GM12891 (cell line): ENCODE measurements around the gene LYPD6.

Experiments used
- DNase-seq: peaks from one replicate; pipeline ENCODE4 v3.0.0; 2011; ENCODE audit warnings: low spot score; ENCODE audit not compliant: insufficient read length
- FAIRE-seq: peaks from 2 replicates; lab custom pipeline; 2011; peaks lifted over from hg19 to GRCh38; lab: Jason Lieb, UNC
- PAX5 ChIP-seq: IDR thresholded peaks from 2 replicates; pipeline ENCODE4 v1.6.1; 2011; ENCODE audit warnings: low read length, moderate library complexity, mild to moderate bottlenecking; ENCODE audit not compliant: insufficient read depth, severe bottlenecking
- POLR2A ChIP-seq: IDR thresholded peaks from 2 replicates; pipeline ENCODE4 v1.6.1; 2011; ENCODE audit warnings: low read depth, low read length, control low read depth
- POLR2AphosphoS5 ChIP-seq: IDR thresholded peaks from 2 replicates; pipeline ENCODE4 v1.6.1; 2011; ENCODE audit warnings: low read depth, low read length, control low read depth
- POU2F2 ChIP-seq: IDR thresholded peaks from 2 replicates; pipeline ENCODE4 v1.6.1; 2011; ENCODE audit warnings: low read depth, mild to moderate bottlenecking, control low read depth, low read length, moderate library complexity
- SPI1 ChIP-seq: IDR thresholded peaks from 2 replicates; pipeline ENCODE4 v1.6.1; 2011; ENCODE audit warnings: low read depth, low read length, control low read depth
- TAF1 ChIP-seq: IDR thresholded peaks from 2 replicates; pipeline ENCODE4 v1.6.1; 2011; ENCODE audit warnings: low read depth, low read length, control low read depth

Gene LYPD6

DNA sequence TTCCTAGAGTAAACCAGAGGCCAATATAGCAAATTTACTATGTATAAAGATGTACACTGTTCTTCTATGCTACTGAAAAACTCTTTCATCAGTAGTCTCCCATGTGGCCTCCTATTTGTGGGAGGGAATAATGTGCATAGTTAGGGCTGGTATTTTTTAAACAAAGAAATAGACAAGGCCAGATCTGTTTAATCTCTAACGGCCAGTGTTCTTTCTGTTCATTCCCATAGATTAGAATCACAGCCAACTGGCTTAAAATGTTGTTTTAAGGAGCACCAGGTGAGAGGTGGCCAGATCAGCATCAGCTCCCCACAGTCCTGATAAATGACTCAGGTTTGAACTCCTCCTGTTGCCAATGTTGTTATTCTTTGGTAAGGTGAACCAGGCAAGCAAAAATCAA lies 12.1 kb downstream of the LYPD6 start:
- no peak for DNase-seq
- FAIRE-seq: no peak
- TF ChIP-seq TAF1 (no peak), POU2F2 (no peak), POLR2A (no peak), PAX5 (no peak), POLR2AphosphoS5 (no peak), SPI1 (no peak)

GRCh38 chr2:149344105-149344504 lies 13.7 kb downstream of the LYPD6 start:
- TF ChIP-seq SPI1 (no peak), POLR2AphosphoS5 (no peak), TAF1 (no peak), PAX5 (no peak), POLR2A (no peak), POU2F2 (no peak)
- FAIRE-seq (no peak), DNase-seq (no peak)

GRCh38 chr2:149346272-149346671 lies 15.9 kb downstream of the LYPD6 start:
- FAIRE-seq: no peak
- DNase-seq: no peak
- TF ChIP-seq POU2F2 (no peak), POLR2AphosphoS5 (no peak), PAX5 (no peak)

DNA sequence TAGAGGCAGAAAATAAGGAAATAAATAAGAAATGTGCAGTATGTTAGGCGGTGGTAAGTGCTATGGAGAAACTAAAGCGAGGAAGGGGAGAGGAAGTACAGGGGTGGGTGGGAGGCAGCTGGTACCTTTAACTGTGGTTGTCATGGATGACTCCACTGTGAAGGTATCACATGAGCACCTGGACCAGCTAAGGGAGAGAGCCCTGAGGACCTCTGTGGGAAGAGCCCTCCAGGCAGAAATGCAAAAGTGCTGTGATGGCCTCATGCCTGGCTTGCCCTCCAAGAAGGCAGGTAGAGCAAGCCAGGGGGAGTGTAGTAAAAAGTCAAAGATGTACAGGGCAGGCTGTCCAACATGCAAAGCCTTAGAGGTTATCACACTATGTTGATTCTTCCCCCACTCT lies 17.9 kb downstream of the LYPD6 start:
- DNase-seq (no peak), FAIRE-seq (no peak)
- TF ChIP-seq POLR2A: no peak
- TF ChIP-seq SPI1: no peak
- TF ChIP-seq POLR2AphosphoS5: no peak
- no peak for TF ChIP-seq TAF1
- TF ChIP-seq POU2F2: no peak
- TF ChIP-seq PAX5: no peak

GRCh38 chr2:149353421-149353820 lies 23.0 kb downstream of the LYPD6 start:
- TF ChIP-seq SPI1 (no peak), TAF1 (no peak), POU2F2 (no peak), POLR2A (no peak), PAX5 (no peak), POLR2AphosphoS5 (no peak)
- FAIRE-seq: no peak
- DNase-seq: no peak

DNA sequence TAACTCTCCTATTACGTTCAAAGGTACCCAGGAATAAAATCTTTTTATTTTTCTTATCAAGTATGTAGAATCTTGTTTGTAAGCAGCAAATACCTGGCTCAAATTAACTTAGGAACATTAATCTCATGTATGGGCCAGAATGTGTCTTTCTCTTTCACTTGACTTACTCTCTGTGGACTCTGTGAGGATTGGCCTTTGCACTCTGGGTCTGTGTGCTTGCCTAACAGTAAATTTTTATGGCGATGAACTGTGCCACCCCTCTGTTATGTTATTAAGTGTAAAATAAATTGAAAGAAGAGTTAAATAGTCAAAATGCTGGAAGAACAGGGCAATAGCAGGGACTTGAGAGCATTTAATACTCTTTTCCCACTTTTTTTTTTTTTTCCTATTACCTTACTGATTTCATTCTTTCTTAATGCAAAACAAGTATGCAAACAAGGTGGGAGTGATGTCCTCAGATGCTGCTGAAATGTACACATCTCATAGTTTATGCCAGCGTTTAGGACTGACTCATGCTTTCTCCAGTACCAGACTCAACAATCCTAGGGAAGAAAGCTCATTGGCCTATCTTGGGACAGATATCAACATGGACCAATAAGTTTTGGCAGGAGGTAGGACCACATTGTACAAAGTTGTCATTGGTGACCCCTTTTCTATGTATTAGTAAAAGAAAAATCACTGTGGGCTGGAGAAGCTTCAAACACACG lies 25.5 kb downstream of the LYPD6 start:
- DNase-seq: no peak
- TF ChIP-seq SPI1 (no peak), POLR2A (no peak), POU2F2 (no peak), POLR2AphosphoS5 (no peak), PAX5 (no peak), TAF1 (no peak)
- FAIRE-seq: no peak

DNA sequence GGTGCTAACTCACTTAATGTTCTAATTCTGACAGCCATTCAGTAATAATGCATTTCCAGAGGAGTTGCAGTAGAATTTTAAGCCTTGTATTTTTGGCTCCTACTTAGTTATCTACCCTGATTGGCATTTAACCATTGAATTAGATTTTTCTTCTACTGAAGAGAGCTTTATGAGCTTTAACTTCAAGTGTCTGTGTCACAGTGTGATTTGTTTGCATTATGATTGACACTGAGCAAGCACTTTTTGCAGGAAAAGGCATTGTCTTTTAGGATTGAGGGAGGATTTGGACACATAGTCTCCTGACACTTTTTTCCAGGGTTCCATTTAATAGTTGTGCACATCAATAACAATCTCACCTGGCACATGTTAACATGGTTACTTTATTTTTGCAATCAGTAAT lies 26.7 kb downstream of the LYPD6 start:
- TF ChIP-seq POLR2A (no peak), PAX5 (no peak), POLR2AphosphoS5 (no peak)
- no peak for DNase-seq
- FAIRE-seq: no peak

DNA sequence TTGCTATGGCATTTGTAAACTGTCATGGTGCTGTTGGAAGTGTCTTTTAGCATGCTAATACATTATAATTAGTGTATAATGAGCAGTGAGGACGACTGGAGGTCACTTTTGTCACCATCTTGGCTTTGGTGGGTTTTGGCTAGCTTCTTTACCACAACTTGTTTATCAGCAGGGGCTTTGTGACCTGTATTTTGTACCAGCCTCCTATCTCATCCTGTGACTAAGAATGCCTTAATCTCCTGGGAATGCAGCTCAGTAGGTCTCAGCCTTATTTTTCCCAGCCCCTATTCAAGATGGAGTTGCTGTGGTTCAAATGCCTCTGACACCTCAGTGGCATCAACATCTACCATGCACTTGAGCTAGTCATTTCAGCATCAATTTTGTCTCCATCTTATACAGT lies 29.7 kb downstream of the LYPD6 start:
- no peak for TF ChIP-seq POLR2AphosphoS5
- TF ChIP-seq SPI1: no peak
- no peak for TF ChIP-seq TAF1
- TF ChIP-seq POU2F2: no peak
- TF ChIP-seq PAX5: no peak
- no peak for TF ChIP-seq POLR2A
- DNase-seq: no peak
- no peak for FAIRE-seq

GRCh38 chr2:149363958-149364357 lies 33.6 kb downstream of the LYPD6 start:
- FAIRE-seq: no peak

GRCh38 chr2:149364839-149365238 lies 34.5 kb downstream of the LYPD6 start:
- peak; percentile 23 for FAIRE-seq
- no peak for DNase-seq
- TF ChIP-seq SPI1: no peak
- TF ChIP-seq PAX5: no peak

More at GRCh38 chr2:149363958-149364357, 33.6 kb downstream of the LYPD6 start:
- no peak for DNase-seq
- TF ChIP-seq POU2F2: no peak
- TF ChIP-seq TAF1: no peak
- no peak for TF ChIP-seq POLR2AphosphoS5
- no peak for TF ChIP-seq POLR2A
- no peak for TF ChIP-seq SPI1
- TF ChIP-seq PAX5: no peak

GRCh38 chr2:149365931-149366583 lies 35.7 kb downstream of the LYPD6 start:
- DNase-seq (no peak), FAIRE-seq (peak; percentile 5)
- TF ChIP-seq PAX5: no peak
- no peak for TF ChIP-seq POLR2AphosphoS5
- TF ChIP-seq POLR2A: no peak
- no peak for TF ChIP-seq TAF1
